MM.1S (cell line): Measurements from ENCODE around the gene GLIPR2.

Experiments used
- DNase-seq: peaks from one replicate; pipeline ENCODE4 v3.0.0-alpha.2; 2015
- H2AFZ ChIP-seq: fragments of 300-600 bp; sonication (generic); 2 replicates; pipeline ENCODE4 v1.6.0; 2016; ENCODE audit warnings: antibody characterized with exemption, low read length
- H3F3A ChIP-seq: fragments of 300-600 bp; sonication (generic); 2 replicates; pipeline ENCODE4 v1.6.1; 2016; ENCODE audit warnings: mild to moderate bottlenecking, antibody characterized with exemption, low read length, moderate library complexity, mixed read lengths; ENCODE audit not compliant: insufficient read depth
- H3K27ac ChIP-seq: fragments of 300-600 bp; sonication (generic); 2 replicates; pipeline ENCODE4 v1.5.1; 2016; ENCODE audit warnings: mild to moderate bottlenecking, low read length
- H3K27me3 ChIP-seq: fragments of 300-600 bp; sonication (generic); replicated peaks from 2 replicates; pipeline ENCODE4 v1.6.0; 2016; ENCODE audit warnings: low read length; ENCODE audit not compliant: insufficient read depth
- H3K36me3 ChIP-seq: fragments of 300-600 bp; sonication (generic); replicated peaks from 2 replicates; pipeline ENCODE4 v1.6.1; 2016; ENCODE audit warnings: mild to moderate bottlenecking, low read length, mixed read lengths; ENCODE audit not compliant: insufficient read depth
- H3K4me1 ChIP-seq: fragments of 300-600 bp; sonication (generic); 2 replicates; pipeline ENCODE4 v1.6.1; 2016; ENCODE audit warnings: low read length, mixed read lengths
- H3K4me2 ChIP-seq: fragments of 300-600 bp; sonication (generic); 2 replicates; pipeline ENCODE4 v1.6.0; 2016; ENCODE audit warnings: low read depth, low read length
- H3K4me3 ChIP-seq: fragments of 300-600 bp; sonication (generic); 2 replicates; pipeline ENCODE4 v1.5.1; 2016; ENCODE audit warnings: low read length, mixed read lengths
- H3K79me2 ChIP-seq: fragments of 300-600 bp; sonication (generic); 2 replicates; pipeline ENCODE4 v1.6.1; 2016; ENCODE audit warnings: mixed run types, low read length, mixed read lengths
- H3K9ac ChIP-seq: fragments of 300-600 bp; sonication (generic); 2 replicates; pipeline ENCODE4 v1.6.1; 2016; ENCODE audit warnings: low read length, mixed read lengths
- H3K9me2 ChIP-seq: fragments of 300-600 bp; sonication (generic); replicated peaks from 2 replicates; pipeline ENCODE4 v1.6.1; 2016; ENCODE audit warnings: mild to moderate bottlenecking, low read length, mixed read lengths; ENCODE audit not compliant: insufficient read depth
- H3K9me3 ChIP-seq: fragments of 300-600 bp; sonication (generic); replicated peaks from 2 replicates; pipeline ENCODE4 v1.6.1; 2016; ENCODE audit warnings: mild to moderate bottlenecking, low read length, mixed read lengths; ENCODE audit not compliant: insufficient read depth
- H4K20me1 ChIP-seq: fragments of 300-600 bp; sonication (generic); 2 replicates; pipeline ENCODE4 v1.6.1; 2016; ENCODE audit warnings: mild to moderate bottlenecking, low read length, moderate library complexity, mixed read lengths; ENCODE audit not compliant: insufficient read depth
- EZH2 ChIP-seq: fragments of 300-600 bp; sonication (generic); optimal IDR thresholded peaks from 2 replicates; pipeline ENCODE3; 2017; ENCODE audit warnings: low read depth, mild to moderate bottlenecking, antibody characterized with exemption, low read length, mixed read lengths
- EZH2phosphoT487 ChIP-seq: fragments of 300-600 bp; sonication (generic); IDR thresholded peaks from 2 replicates; pipeline ENCODE4 v1.6.1; 2018; ENCODE audit warnings: antibody characterized with exemption, low read length
- TF ChIP-seq, protein P1 (sequence below): fragments of 300-600 bp; sonication (generic); IDR thresholded peaks from 2 replicates; pipeline ENCODE4 v1.5.1; 2016; ENCODE audit warnings: antibody characterized with exemption, low read length, mixed read lengths

Gene GLIPR2

DNA sequence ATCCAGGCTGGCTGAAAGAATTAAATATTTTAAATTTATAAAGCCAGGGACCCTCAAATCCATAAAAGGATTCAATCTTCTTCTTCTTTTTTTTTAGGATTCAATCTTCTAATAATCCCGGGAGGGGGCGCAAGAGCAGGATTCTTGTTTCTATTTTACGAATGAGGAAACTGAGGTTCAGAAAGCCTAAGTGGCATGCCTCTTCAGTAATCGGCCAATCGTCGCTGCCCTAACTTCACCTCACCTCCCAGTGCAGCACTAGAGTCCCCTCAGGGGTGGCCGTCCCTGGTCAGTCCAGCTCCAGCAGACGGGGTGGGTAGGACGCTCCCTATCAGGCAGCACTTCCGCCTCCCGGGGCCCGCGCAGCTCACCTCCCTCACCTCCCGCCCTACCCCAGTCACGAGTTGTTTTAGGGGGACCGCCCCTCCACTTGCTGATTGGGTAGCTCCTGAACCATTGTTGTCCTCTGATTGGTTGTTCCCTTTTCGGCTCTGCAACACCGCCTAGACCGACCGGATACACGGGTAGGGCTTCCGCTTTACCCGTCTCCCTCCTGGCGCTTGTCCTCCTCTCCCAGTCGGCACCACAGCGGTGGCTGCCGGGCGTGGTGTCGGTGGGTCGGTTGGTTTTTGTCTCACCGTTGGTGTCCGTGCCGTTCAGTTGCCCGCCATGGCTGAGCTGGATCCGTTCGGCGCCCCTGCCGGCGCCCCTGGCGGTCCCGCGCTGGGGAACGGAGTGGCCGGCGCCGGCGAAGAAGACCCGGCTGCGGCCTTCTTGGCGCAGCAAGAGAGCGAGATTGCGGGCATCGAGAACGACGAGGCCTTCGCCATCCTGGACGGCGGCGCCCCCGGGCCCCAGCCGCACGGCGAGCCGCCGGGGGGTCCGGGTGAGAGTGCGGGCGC lies 54.1 kb downstream of the GLIPR2 start, which contains the start of gene CLTA:
TSS of gene CLTA (plus strand) at position 534 of the 902 bp plus-strand sequence. CDS start at position 670, 136 bp downstream.
- peak; percentile 98 for DNase-seq
- H3K4me3 ChIP-seq, result peak within 1 kb of the TSS; percentile 95
- no peaks in the 10 kb centered on the region for H3F3A ChIP-seq
- H3K9me3 ChIP-seq, result no peaks in the 10 kb centered on the region
- H3K4me1 ChIP-seq, result peaks cover 31% of the 10 kb centered on the region
- H3K9me2 ChIP-seq, result no peaks in the 10 kb centered on the region
- peaks cover 49% of the 10 kb centered on the region for H3K79me2 ChIP-seq
- peak within 1 kb of the TSS; percentile 95 for H2AFZ ChIP-seq
- TF ChIP-seq, protein P1, sequence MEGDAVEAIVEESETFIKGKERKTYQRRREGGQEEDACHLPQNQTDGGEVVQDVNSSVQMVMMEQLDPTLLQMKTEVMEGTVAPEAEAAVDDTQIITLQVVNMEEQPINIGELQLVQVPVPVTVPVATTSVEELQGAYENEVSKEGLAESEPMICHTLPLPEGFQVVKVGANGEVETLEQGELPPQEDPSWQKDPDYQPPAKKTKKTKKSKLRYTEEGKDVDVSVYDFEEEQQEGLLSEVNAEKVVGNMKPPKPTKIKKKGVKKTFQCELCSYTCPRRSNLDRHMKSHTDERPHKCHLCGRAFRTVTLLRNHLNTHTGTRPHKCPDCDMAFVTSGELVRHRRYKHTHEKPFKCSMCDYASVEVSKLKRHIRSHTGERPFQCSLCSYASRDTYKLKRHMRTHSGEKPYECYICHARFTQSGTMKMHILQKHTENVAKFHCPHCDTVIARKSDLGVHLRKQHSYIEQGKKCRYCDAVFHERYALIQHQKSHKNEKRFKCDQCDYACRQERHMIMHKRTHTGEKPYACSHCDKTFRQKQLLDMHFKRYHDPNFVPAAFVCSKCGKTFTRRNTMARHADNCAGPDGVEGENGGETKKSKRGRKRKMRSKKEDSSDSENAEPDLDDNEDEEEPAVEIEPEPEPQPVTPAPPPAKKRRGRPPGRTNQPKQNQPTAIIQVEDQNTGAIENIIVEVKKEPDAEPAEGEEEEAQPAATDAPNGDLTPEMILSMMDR, result peak; percentile 56
- no peak for TF ChIP-seq EZH2phosphoT487
- H3K36me3 ChIP-seq, result no peaks in the 10 kb centered on the region
- no peaks in the 10 kb centered on the region for H3K27me3 ChIP-seq
- H3K9ac ChIP-seq, result peak within 1 kb of the TSS; percentile 89
- H3K27ac ChIP-seq, result peak within 1 kb of the TSS; percentile 64; the same call in 1 of the 2 replicates
- peaks cover 32% of the 10 kb centered on the region for H4K20me1 ChIP-seq
- peak within 1 kb of the TSS; percentile 90 for H3K4me2 ChIP-seq

DNA sequence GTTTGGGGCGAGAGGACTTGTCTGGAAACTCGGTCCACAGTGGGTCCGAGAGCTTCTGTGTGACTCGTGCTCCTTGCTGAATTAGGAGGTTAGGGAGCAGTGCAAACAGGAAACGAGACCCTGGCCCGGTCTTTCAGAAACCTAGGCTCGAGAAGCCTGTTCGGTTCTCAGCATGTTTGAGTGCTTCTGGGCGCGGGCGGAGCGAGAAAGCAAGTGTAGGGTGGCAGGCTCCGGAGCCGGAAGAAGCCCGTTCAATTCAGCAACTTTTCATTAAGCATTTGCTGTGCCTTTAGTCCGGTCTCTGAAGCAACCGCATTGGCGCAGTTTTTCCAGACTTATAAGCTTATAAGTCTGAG lies 54.7 kb downstream of the GLIPR2 start:
- DNase-seq, result peak; percentile 60
- Histone ChIP-seq H3K4me2 (peak overlapping the region; percentile 73), H3K79me2 (peaks cover 53% of the 10 kb centered on the region), H3K9me3 (no peaks in the 10 kb centered on the region), H3K9ac (peak overlapping the region; percentile 89), H3K4me1 (peaks cover 31% of the 10 kb centered on the region), H3K36me3 (no peaks in the 10 kb centered on the region), H3K27ac (peak overlapping the region; percentile 64; the same call in 1 of the 2 replicates), H3K4me3 (peak overlapping the region; percentile 95), H2AFZ (peak overlapping the region; percentile 84), H3K27me3 (no peaks in the 10 kb centered on the region), H3F3A (no peaks in the 10 kb centered on the region), H4K20me1 (peaks cover 32% of the 10 kb centered on the region), H3K9me2 (no peaks in the 10 kb centered on the region)
- no peak for TF ChIP-seq EZH2
- TF ChIP-seq, protein P1, result no peak
- no peak for TF ChIP-seq EZH2phosphoT487

- Histone ChIP-seq H3K9ac (peak overlapping the region; percentile 89), H3K36me3 (0 out of 2 replicates have a peak, but pooled peaks cover 1% of the 10 kb centered on the region), H3K79me2 (peaks cover 57% of the 10 kb centered on the region), H3F3A (no peaks in the 10 kb centered on the region), H3K9me3 (no peaks in the 10 kb centered on the region), H3K9me2 (no peaks in the 10 kb centered on the region), H3K27me3 (no peaks in the 10 kb centered on the region), H3K27ac (peak overlapping the region; percentile 64; the same call in 1 of the 2 replicates), H4K20me1 (peaks cover 32% of the 10 kb centered on the region), H3K4me1 (peaks cover 31% of the 10 kb centered on the region), H3K4me2 (peak overlapping the region; percentile 73), H3K4me3 (peak overlapping the region; percentile 95), H2AFZ (no peak overlapping the region; the same call in 1 of the 2 replicates)
- TF ChIP-seq, protein P1, result no peak
- no peak for DNase-seq
Measured at GRCh38 chr9:36191686-36192085, 55.2 kb downstream of the GLIPR2 start.
